GM23248 (cell line): ENCODE data around the gene ALS2. TPM values are rescaled to one million over a fixed set of nuclear protein-coding genes. Genes with fewer than 3 reads are reported as not detected.
"Not testable (repeated sequence)": the region's sequence is repeated elsewhere in the genome, so short reads cannot be mapped to it uniquely, and the experiment has no call there.

Experiments
- DNase-seq: peaks from one replicate; pipeline ENCODE4 v3.0.0-alpha.2; 2015
- H2AFZ ChIP-seq: fragments of 200-600 bp; sonication (generic); 2 replicates; pipeline ENCODE4 v1.6.1; 2016; ENCODE audit warnings: antibody characterized with exemption
- H3F3A ChIP-seq: fragments of 200-600 bp; sonication (generic); 2 replicates; pipeline ENCODE4 v1.6.1; 2016; ENCODE audit warnings: mild to moderate bottlenecking, antibody characterized with exemption, mixed run types; ENCODE audit not compliant: insufficient read depth
- H3K27ac ChIP-seq: fragments of 200-600 bp; sonication (generic); 2 replicates; pipeline ENCODE4 v1.5.1; 2016; ENCODE audit warnings: mild to moderate bottlenecking
- H3K27me3 ChIP-seq: fragments of 200-600 bp; sonication (generic); replicated peaks from 2 replicates; pipeline ENCODE4 v1.6.1; 2016; ENCODE audit warnings: mild to moderate bottlenecking; ENCODE audit not compliant: insufficient read depth
- H3K36me3 ChIP-seq: fragments of 200-600 bp; sonication (generic); 2 replicates; pipeline ENCODE4 v1.6.1; 2016; ENCODE audit warnings: low read depth, mild to moderate bottlenecking
- H3K4me1 ChIP-seq: fragments of 200-600 bp; sonication (generic); 2 replicates; pipeline ENCODE4 v1.6.1; 2016; ENCODE audit warnings: mild to moderate bottlenecking; ENCODE audit not compliant: insufficient read depth
- H3K4me2 ChIP-seq: fragments of 200-600 bp; sonication (generic); one replicate; pipeline ENCODE4 v1.6.1; 2016; ENCODE audit warnings: mild to moderate bottlenecking; ENCODE audit not compliant: unreplicated experiment
- H3K4me3 ChIP-seq: fragments of 200-600 bp; sonication (generic); 2 replicates; pipeline ENCODE4 v1.5.1; 2016; ENCODE audit warnings: mild to moderate bottlenecking
- H3K79me2 ChIP-seq: fragments of 200-600 bp; sonication (generic); 2 replicates; pipeline ENCODE4 v1.6.1; 2016; ENCODE audit warnings: mild to moderate bottlenecking; ENCODE audit not compliant: insufficient read depth
- H3K9ac ChIP-seq: fragments of 200-600 bp; sonication (generic); 2 replicates; pipeline ENCODE4 v1.6.1; 2016; ENCODE audit warnings: mild to moderate bottlenecking
- H3K9me2 ChIP-seq: fragments of 200-600 bp; sonication (generic); 2 replicates; pipeline ENCODE4 v1.6.1; 2016; ENCODE audit warnings: mixed run types, mild to moderate bottlenecking, moderate library complexity; ENCODE audit not compliant: insufficient read depth
- H3K9me3 ChIP-seq: fragments of 200-600 bp; sonication (generic); one replicate; pipeline ENCODE4 v1.6.1; 2017; ENCODE audit warnings: low read depth
- H4K20me1 ChIP-seq: fragments of 200-600 bp; sonication (generic); 2 replicates; pipeline ENCODE4 v1.6.0; 2016; ENCODE audit not compliant: insufficient read depth
- EZH2 ChIP-seq: fragments of 200-600 bp; sonication (generic); IDR thresholded peaks from 2 replicates; pipeline ENCODE4 v1.6.1; 2018; ENCODE audit warnings: antibody characterized with exemption, mild to moderate bottlenecking; ENCODE audit not compliant: insufficient read depth, poor library complexity, severe bottlenecking
- EZH2phosphoT487 ChIP-seq: fragments of 200-600 bp; sonication (generic); IDR thresholded peaks from 2 replicates; pipeline ENCODE4 v1.6.1; 2018; ENCODE audit warnings: antibody characterized with exemption, moderate library complexity, mild to moderate bottlenecking, low read depth; ENCODE audit not compliant: insufficient read depth
- WGBS, 2 experiments: methylation state at CpG; one replicate each; pipeline ENCODE4 v1.1.6; 2015 to 2017; ENCODE audit warnings: low lambda C conversion rate in 2 of 2, low coverage in 1 of 2; ENCODE audit errors: missing lambda C conversion rate in 2 of 2; 5-methylcytosine and 5-hydroxymethylcytosine counted together
- in situ Hi-C: fragments of 300-500 bp; cut with MboI; formaldehyde crosslinking; loops from 2 replicates; pipeline ENCODE4 v1.15.0; 2020
- polyA plus RNA-seq: library from polyadenylated mRNA; unstranded; fragments of >200 nt; fragmentation: Nextera tagmentation; extraction: Ambion mirVana; gene quantifications from 2 replicates; pipeline ENCODE4 v1.2.1, GENCODE V29; 2016
- total RNA-seq: library from RNA; depleted of rRNA; stranded (reverse); fragments of >200 nt; shearing (Covaris generic); gene quantifications from 2 replicates; pipeline ENCODE4 v1.2.3, GENCODE V29; 2014

ALS2 gene
- total and polyA plus RNA-seq, 2 experiments from 2014 or later, result 9.5 to 17.3 TPM

GRCh38 chr2:201765799-201766198, 14.9 kb downstream of the ALS2 start:
- H3K9me2 ChIP-seq, result no peaks in the 10 kb centered on the region
- H3K9ac ChIP-seq, result no peak overlapping the region
- DNase-seq, result no peak
- H2AFZ ChIP-seq, result no peak overlapping the region
- peaks cover 17% of the 10 kb centered on the region for H3K4me1 ChIP-seq
- H3K27me3 ChIP-seq, result no peaks in the 10 kb centered on the region
- 0 out of 2 replicates have a peak, but pooled peaks cover 9% of the 10 kb centered on the region for H3F3A ChIP-seq
- no peak overlapping the region for H3K4me2 ChIP-seq
- TF ChIP-seq EZH2phosphoT487, result no peak
- no peak for TF ChIP-seq EZH2
- in situ Hi-C loops, result no loop called here
- peaks cover 30% of the 10 kb centered on the region for H3K79me2 ChIP-seq
- H3K27ac ChIP-seq, result no peak overlapping the region
- no peaks in the 10 kb centered on the region for H3K9me3 ChIP-seq
- H3K36me3 ChIP-seq, result peaks cover 14% of the 10 kb centered on the region
- H3K4me3 ChIP-seq, result no peak overlapping the region
- H4K20me1 ChIP-seq, result no peaks in the 10 kb centered on the region

GRCh38 chr2:201764469-201764868, 16.3 kb downstream of the ALS2 start:
- H3K27ac ChIP-seq, DNase-seq, H3K9me2 ChIP-seq, H3K27me3 ChIP-seq, H3K4me2 ChIP-seq, H3F3A ChIP-seq, H3K9ac ChIP-seq, in situ Hi-C loops, H2AFZ ChIP-seq, H4K20me1 ChIP-seq, H3K4me3 ChIP-seq, H3K9me3 ChIP-seq: not testable (repeated sequence)
- 98% methylated on average over 7 of the region's 7 CpGs for WGBS, 2 experiments
- Histone ChIP-seq H3K79me2 (peaks cover 17% of the 10 kb centered on the region), H3K4me1 (peaks cover 14% of the 10 kb centered on the region), H3K36me3 (peaks cover 25% of the 10 kb centered on the region)

GRCh38 chr2:201761101-201761500, 19.6 kb downstream of the ALS2 start:
- no peak for TF ChIP-seq EZH2phosphoT487
- no peak for TF ChIP-seq EZH2
- no peaks in the 10 kb centered on the region for H3K4me1 ChIP-seq
- no peak overlapping the region for H3K4me3 ChIP-seq
- H3K9ac ChIP-seq, result no peak overlapping the region
- H3K27ac ChIP-seq, result no peak overlapping the region
- H3K9me2 ChIP-seq, result no peaks in the 10 kb centered on the region
- no peak overlapping the region for H2AFZ ChIP-seq
- peaks cover 42% of the 10 kb centered on the region for H3K36me3 ChIP-seq
- H3K4me2 ChIP-seq, result no peak overlapping the region
- no peaks in the 10 kb centered on the region for H4K20me1 ChIP-seq
- in situ Hi-C loops, result no loop called here
- H3K27me3 ChIP-seq, result no peaks in the 10 kb centered on the region
- H3K9me3 ChIP-seq, result no peaks in the 10 kb centered on the region
- DNase-seq, result no peak
- 82 to 85% methylated on average over 4 of the region's 4 CpGs for WGBS, 2 experiments
- H3K79me2 ChIP-seq, result no peaks in the 10 kb centered on the region
- no peaks in the 10 kb centered on the region for H3F3A ChIP-seq

- Histone ChIP-seq H3K27ac (no peak overlapping the region), H3K9ac (no peak overlapping the region)
- in situ Hi-C loops, result no loop called here
Observed at GRCh38 chr2:201759567-201759966, 21.2 kb downstream of the ALS2 start.

GRCh38 chr2:201758873-201759272, 21.9 kb downstream of the ALS2 start:
- H3K9ac ChIP-seq, result no peak overlapping the region
- H2AFZ ChIP-seq, result no peak overlapping the region
- H3K79me2 ChIP-seq, result no peaks in the 10 kb centered on the region
- DNase-seq, result no peak
- peaks cover 4% of the 10 kb centered on the region; the same call in 1 of the 2 replicates for H3K4me1 ChIP-seq
- H3K36me3 ChIP-seq, result peaks cover 32% of the 10 kb centered on the region
- no peaks in the 10 kb centered on the region for H4K20me1 ChIP-seq
- H3K4me2 ChIP-seq, result no peak overlapping the region
- H3K4me3 ChIP-seq, result no peak overlapping the region
- no peaks in the 10 kb centered on the region for H3K9me3 ChIP-seq
- 94 to 95% methylated on average over 3 of the region's 3 CpGs for WGBS, 2 experiments
- H3K9me2 ChIP-seq, result no peaks in the 10 kb centered on the region
- H3K27me3 ChIP-seq, result no peaks in the 10 kb centered on the region
- H3F3A ChIP-seq, result no peaks in the 10 kb centered on the region
- in situ Hi-C loops, result no loop called here
- TF ChIP-seq EZH2phosphoT487, result no peak
- no peak for TF ChIP-seq EZH2
- H3K27ac ChIP-seq, result no peak overlapping the region

More at GRCh38 chr2:201759567-201759966, 21.2 kb downstream of the ALS2 start:
- no peak for DNase-seq
- peaks cover 4% of the 10 kb centered on the region; the same call in 1 of the 2 replicates for H3K4me1 ChIP-seq
- H3K4me2 ChIP-seq, result no peak overlapping the region
- no peaks in the 10 kb centered on the region for H3F3A ChIP-seq
- TF ChIP-seq EZH2phosphoT487 (no peak), EZH2 (no peak)
- 100% methylated on average over 1 of the region's 1 CpG for WGBS, 2 experiments
- H3K9me2 ChIP-seq, result no peaks in the 10 kb centered on the region
- no peaks in the 10 kb centered on the region for H3K9me3 ChIP-seq
- no peak overlapping the region for H3K4me3 ChIP-seq
- no peaks in the 10 kb centered on the region for H3K79me2 ChIP-seq
- no peaks in the 10 kb centered on the region for H4K20me1 ChIP-seq
- no peak overlapping the region for H2AFZ ChIP-seq
- H3K27me3 ChIP-seq, result no peaks in the 10 kb centered on the region
- H3K36me3 ChIP-seq, result peaks cover 32% of the 10 kb centered on the region
